ENCODE measurements around the gene CHAC1.
"Not testable (repeated sequence)": the region's sequence is repeated elsewhere in the genome, so short reads cannot be mapped to it uniquely, and the experiment has no call there.

CHAC1 gene

GRCh38 chr15:40959331-40960141 is 6.3 kb downstream of the CHAC1 start:
- no peak for DNase-seq

GRCh38 chr15:40960151-40960885 is 7.0 kb downstream of the CHAC1 start:
- no peak for DNase-seq

DNA sequence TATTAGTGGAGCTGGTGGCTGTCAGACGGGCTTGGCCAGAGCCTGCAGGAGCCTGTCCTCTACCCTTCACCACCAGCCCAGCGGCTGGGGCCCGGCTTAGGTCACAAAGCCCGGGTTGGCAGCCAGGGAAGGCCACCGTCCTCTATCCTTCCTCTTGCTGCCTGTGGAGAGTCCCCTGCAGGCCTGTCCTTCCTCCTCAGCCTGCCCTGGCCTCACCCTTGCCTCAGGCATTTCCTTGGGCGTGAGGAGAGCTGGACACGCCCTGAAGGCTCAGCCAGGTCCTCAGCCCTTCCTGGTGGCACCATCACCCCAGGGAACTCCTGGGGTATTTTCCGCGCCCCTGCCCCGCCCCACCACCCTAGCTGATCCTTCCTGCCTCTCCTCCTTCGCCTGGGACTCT is 7.7 kb downstream of the CHAC1 start:
- no peak for DNase-seq

DNA sequence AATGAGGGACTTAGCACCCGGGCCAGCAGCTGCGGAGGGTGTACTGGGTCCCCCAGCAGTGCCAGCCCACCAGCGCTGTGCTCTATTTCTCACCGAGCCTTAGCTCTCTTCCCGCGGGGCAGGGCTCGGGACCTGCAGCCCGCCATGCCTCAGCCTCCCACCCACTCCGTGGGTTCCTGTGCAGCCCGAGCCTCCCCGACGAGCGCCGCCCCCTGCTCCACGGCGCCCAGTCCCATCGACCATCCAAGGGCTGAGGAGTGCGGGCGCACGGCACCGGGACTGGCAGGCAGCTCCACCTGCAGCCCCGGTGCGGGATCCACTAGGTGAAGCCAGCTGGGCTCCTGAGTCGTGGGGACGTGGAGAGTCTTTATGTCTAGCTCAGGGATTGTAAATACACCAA is 8.5 kb downstream of the CHAC1 start:
- DNase-seq = not testable (repeated sequence)

DNA sequence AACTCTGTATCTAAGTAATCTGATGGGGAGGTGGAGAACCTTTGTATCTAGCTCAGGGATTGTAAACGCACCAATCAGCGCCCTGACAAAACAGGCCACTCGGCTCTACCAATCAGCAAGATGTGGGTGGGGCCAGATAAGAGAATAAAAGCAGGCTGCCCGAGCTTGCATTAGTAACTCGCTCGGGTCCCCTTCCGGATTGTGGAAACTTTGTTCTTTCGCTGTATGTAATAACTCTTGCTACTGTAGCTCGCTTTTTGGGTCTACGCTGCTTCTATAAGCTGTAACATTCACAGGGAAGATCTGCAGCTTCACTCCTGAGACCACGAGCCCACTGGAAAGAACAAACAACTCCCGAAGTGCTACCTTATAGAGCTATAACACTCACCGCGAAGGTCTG is 9.0 kb downstream of the CHAC1 start:
- not testable (repeated sequence) for DNase-seq

DNA sequence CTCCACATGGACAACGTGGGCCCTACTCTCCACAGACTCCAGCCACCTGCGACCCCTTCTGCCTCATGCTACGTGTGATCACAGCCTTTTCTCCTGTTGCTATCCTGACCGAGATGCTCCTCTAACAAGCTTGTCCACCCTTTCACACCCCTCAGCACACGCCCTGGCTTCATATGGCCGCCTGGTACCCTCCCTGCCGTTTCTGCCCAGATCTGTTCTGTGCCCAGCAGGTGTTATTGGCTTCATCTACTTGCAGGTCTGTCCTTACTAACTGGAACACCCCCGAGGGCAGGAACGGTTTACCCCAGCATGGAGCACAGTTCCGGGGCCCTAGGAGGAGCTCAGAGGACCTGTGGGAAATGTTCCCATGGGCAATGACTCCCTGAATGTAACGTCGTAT is 9.9 kb downstream of the CHAC1 start:
- no peak for DNase-seq

DNA sequence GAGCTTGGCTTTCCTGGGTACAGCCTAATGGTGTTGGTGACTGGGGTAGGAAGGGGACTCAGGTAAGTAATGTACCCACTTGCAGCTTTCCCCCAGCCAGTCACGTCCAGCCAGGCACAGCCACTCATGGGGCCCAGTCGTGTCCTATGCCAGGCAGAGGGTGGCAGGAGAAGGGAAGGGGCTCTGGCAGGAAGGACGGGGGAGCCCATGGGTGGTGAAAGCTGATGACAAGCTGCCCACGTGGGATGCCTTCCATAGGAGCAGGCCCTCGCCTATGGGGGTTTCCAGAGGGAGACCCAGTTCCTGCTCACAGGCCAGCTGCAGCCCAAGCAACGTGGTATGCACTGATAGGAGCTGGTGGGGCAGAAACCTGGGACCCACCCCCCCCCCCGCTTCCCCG is 10.7 kb downstream of the CHAC1 start:
- DNase-seq = no peak

DNA sequence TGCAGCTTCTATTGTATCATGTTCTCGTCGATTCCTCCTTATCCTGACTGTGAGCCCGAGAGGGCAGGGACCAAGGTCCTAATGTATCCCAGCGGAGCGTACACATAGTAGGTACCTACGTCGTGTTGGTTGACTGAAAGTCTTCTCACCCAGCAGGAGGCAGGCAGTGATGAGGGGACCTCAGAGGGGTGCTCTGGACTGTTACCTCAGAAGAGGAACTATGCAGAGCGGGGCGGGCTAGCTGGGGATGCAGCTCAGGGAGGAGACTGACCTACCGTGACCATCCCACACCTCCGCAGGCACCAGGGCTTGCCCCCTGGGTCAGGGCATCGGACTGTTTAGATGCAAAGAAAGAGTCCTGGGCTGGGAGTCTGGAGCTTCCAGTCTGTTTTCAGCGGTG is 11.4 kb downstream of the CHAC1 start:
- no peak for DNase-seq

DNA sequence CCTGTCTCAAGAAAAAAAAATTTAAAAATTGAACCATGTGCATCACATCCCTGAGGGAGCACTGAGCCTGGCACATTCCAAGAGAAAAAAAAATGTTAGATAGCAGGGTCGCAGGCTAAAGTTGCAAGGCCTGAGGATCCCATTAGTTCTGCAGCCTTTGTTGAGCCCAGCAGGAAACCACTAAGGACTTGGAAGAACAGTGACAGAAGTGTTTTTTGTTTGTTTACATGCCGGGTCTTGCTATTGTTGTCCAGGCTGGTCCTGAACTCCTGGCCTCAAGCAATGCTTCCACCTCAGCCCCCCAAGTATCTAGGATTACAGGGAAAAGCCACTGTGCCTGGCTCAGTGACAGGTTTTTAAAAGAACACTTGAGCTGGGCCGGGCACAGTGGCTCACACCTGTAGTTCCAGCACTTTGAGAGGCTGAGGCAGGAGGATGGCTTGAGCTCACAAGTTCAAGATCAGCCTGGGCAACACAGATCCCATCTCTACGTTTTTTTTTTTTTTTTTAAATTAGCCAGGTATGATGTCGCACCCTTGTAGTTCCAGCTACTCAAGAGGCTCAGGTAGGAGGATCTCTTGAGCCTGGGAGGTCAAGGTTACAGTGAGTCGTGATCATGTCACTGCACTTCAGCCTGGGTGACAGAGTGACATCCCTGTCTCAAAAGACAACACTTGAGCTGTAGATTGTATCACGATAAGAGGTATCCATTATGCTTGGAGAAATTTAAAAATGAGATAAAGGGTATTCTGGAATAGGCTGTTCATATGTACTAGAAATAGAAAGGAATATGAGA is 15.2 kb downstream of the CHAC1 start:
- DNase-seq = no peak

GRCh38 chr15:40969363-40969762 is 16.1 kb downstream of the CHAC1 start:
- DNase-seq = no peak

DNA sequence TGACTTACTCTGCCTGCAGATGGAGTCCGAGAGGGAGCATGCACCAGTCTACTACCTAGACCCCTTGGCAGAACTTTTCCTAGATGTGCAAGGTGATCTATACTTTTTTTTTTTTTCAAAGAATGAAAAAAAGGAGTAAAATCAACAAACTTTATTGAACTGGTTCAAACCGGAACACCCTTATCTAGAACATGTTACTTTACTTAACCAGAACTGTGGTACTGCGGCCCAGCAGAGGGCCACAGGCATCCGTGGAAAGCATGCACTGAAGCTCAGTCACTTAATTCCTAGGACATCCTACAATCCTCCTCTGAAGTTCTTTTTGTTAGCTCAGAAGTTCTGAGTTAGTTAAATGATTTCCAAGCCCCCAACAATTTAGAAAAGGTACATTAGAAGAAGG is 21.6 kb downstream of the CHAC1 start:
- no peak for DNase-seq

DNA sequence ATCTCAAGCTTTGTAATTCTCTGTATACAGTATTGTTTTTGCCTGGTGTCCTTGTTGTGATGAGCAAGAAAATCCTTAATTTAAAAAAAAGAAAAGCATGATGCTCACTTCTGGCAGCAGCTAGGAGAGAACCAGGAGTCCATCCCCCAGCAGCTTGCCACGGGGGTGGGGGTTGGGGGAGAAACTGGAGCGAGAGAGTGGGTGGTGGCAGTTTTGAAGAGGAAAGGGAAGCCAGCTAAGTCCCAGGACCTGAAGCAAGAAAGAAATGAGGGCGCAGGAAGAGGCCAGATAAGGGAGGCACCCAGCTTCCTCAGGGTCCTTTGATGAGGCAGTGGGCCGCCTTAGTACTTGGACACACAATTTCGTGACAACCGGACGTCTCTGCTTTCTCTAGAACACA is 23.5 kb downstream of the CHAC1 start:
- no peak for DNase-seq

- DNase-seq = no peak
These were observed 24.9 kb downstream of the CHAC1 start for GRCh38 chr15:40978141-40978540.

DNA sequence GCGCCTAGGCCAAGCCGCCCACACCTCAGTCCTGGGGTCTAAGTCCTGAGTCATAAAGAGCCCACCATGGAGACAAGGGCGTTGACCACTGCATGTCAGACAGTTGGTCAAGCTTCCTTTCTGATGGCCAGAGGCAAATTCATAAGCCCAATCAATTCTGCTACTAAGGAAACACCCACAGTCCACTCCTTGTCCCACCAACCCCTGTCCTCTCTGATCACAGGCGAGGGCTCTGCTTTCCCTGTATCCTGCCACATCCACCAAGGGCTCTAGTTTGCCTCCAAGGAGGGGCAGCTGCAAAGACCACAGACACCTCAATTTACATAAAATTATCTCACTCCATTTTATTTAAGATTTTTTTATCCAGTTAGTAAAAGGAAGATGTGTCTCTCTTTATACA is 25.3 kb downstream of the CHAC1 start:
- no peak for DNase-seq

DNA sequence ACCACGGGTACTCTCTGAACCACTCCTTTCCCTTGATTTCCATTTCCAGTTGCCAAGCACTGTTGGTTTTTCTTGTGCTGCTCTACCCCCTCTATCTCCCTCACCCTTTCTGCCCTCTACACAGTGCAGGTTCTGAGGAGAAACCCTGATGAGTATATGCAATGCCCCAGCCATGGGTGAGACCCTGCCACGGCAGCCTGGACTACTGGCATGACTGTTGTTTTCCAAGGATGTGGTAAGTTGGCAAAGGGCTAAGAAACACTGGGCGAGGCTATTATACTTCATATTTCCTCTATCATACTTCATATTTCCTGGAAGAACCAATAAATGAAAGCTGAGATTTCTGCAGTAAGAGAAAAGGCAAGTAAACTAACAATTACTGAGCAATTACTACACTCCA is 27.9 kb downstream of the CHAC1 start:
- DNase-seq = no peak

DNA sequence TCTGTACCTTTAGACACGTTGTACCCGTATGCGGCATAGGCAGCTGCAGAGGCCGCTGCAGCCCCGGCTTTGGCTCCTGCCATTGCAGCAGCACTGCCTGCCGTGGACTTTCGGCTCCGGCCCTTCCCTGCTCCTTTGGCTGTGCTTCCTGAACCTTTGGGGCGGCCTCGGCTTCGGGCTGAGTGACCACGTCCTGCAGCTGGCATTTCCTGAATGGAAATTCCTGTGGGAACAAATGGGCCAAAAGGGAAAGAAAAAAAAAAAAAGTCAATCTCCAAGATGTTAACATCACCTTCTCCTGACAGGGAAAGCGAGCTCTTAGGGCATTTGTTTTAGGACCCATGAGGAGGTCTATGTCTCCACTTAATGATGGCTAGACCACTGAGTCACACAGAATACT is 29.6 kb downstream of the CHAC1 start:
- no peak for DNase-seq

DNA sequence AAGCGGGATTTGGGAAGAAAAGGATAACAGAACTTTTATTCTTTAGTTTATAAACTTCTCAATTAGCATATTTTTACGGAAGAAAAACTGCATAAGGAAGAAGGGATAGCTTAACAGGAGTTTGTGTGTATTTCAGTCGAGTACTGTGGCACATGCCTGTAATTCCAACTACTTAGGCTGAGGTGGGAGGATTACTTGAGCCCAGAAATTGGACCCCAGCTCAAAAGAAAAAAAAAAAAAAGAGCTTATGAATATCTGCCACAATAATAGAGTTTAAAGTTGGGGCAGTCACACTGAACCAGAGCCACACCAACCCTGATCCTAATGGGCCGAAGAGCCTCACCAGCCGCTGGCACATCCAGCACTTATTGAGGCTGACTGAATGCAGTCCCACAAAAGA is 31.1 kb downstream of the CHAC1 start:
- no peak for DNase-seq

- no peak for DNase-seq
These were observed 31.7 kb downstream of the CHAC1 start for GRCh38 chr15:40984964-40985363.

GRCh38 chr15:40985541-40986330 is 32.5 kb downstream of the CHAC1 start:
- DNase-seq = no peak

DNA sequence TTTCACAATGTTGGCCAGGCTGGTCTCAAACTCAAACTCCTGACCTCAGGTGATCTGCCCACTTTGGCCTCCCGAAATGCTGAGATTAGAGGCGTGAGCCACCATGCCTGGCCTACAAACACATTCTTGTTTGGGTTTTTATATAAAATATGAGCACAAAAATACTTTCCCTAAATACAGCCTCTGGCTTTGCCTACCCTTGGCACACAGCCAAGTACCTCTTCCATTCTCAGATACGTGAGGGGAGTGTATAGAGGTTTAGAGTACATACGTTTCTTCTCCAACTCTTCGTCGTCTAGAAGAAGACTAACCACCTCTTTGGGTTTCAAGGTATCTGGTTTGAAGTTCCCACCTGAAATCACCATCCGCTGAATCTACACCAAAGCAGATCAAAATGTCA is 33.5 kb downstream of the CHAC1 start:
- no peak for DNase-seq

DNA sequence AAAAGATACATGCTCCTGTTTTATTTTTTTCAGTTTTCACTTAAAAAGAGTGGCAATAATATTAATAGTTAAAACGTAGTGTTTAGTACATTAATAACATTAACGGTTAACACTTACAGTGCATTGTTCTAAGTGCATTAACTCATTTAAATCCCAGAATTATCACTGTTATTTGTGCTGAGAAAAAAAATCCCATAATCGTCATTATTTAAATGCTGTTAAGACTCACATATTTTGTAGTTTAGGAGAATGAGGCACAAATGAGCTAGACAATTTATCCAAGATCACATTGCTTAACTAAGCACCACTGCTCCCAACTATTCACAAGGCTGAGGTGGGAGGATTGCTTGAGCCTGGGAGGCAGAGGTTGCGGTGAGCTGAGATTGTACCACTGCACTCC is 34.9 kb downstream of the CHAC1 start:
- DNase-seq = no peak

DNA sequence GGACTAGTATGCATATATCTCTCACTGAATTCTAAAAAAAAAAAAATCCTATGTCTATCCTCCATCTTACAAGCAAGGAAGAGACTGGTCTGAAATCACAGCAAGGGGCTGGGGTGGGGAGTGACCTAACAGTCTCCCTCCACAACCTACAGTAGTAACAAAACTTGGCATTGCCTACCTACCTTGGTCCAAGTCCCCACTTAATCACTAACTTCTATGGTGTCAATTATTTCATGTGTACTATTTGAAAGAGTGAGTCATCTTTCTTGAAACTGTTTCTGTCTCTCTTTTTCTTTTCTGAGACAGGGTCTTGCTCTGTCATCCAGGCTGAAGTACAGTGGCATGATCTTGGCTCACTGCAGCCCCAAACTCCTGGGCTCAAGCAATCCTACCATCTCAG is 36.8 kb downstream of the CHAC1 start:
- no peak for DNase-seq

- DNase-seq = no peak
These were observed 37.5 kb downstream of the CHAC1 start for GRCh38 chr15:40990789-40991188.
